ENCODE data around the gene SLC6A1.

DNA sequence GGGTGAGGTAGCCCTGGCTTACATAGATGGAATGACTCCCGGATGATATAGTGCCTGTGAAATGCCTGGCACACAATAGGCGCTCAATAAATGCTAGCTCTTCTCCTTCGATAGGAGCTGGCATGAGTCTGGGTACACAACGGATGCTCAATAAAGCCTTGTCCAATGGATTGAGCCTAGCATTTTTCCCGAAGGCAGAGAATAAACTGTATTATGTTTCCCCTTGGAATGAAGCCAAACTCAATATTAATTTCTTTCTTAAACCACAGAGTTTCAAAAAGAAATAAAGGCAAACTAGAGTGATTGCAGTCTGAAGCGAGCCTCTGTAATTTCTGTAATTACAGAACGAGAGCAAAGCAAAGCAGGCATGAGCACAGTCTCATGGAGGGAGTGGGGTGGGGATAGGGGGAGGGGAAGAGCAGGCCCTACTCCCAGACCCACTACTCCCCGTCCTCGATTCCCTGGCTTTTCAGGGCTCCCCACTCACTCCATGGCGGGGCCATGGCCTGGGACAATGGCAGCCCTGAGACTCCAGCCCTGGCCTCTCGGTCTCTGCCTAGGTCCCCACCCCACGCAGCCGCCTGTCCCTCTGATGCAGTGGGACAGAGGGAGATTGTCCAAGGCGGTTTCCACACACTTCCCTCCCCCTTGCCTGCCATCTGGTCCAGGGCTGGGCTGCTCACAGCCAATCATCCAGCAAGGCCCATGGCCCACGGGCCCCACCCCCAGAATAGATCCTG is 18.0 kb downstream of the SLC6A1 start:
- TF ChIP-seq, protein P1, sequence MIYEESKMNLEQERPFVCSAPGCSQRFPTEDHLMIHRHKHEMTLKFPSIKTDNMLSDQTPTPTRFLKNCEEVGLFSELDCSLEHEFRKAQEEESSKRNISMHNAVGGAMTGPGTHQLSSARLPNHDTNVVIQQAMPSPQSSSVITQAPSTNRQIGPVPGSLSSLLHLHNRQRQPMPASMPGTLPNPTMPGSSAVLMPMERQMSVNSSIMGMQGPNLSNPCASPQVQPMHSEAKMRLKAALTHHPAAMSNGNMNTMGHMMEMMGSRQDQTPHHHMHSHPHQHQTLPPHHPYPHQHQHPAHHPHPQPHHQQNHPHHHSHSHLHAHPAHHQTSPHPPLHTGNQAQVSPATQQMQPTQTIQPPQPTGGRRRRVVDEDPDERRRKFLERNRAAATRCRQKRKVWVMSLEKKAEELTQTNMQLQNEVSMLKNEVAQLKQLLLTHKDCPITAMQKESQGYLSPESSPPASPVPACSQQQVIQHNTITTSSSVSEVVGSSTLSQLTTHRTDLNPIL (CRISPR knock-in tag; IDR thresholded peaks at IDR 0.05; ENCODE audit: low read depth), result no peak
- TF ChIP-seq, protein P2, sequence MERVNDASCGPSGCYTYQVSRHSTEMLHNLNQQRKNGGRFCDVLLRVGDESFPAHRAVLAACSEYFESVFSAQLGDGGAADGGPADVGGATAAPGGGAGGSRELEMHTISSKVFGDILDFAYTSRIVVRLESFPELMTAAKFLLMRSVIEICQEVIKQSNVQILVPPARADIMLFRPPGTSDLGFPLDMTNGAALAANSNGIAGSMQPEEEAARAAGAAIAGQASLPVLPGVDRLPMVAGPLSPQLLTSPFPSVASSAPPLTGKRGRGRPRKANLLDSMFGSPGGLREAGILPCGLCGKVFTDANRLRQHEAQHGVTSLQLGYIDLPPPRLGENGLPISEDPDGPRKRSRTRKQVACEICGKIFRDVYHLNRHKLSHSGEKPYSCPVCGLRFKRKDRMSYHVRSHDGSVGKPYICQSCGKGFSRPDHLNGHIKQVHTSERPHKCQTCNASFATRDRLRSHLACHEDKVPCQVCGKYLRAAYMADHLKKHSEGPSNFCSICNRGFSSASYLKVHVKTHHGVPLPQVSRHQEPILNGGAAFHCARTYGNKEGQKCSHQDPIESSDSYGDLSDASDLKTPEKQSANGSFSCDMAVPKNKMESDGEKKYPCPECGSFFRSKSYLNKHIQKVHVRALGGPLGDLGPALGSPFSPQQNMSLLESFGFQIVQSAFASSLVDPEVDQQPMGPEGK (CRISPR knock-in tag; IDR thresholded peaks at IDR 0.05; ENCODE audit: borderline replicate concordance), result no peak
- TF ChIP-seq TCF4 (CRISPR knock-in tag; IDR thresholded peaks at IDR 0.05; ENCODE audit: borderline replicate concordance) (no peak), RARB (CRISPR knock-in tag; IDR thresholded peaks at IDR 0.05) (no peak), OSR1 (CRISPR knock-in tag; IDR thresholded peaks at IDR 0.05) (no peak), ZNF8 (CRISPR knock-in tag; IDR thresholded peaks at IDR 0.05) (no peak), TOX (CRISPR knock-in tag; IDR thresholded peaks at IDR 0.05; ENCODE audit: borderline replicate concordance) (no peak), ZFP30 (CRISPR knock-in tag; IDR thresholded peaks at IDR 0.05) (no peak), CSDC2 (CRISPR knock-in tag; IDR thresholded peaks at IDR 0.05) (no peak)
